Measurements from ENCODE around the gene ELP2. TPM values are rescaled to one million over a fixed set of nuclear protein-coding genes. Genes with fewer than 3 reads are reported as not detected.
"Not testable (repeated sequence)": the region's sequence is repeated elsewhere in the genome, so short reads cannot be mapped to it uniquely, and the experiment has no call there.

The ELP2 gene
- total and polyA plus RNA-seq, 2 donors from 2014 or later: 55.9 to 74.0 TPM

- FAIRE-seq: no peak
- H3K9me3 ChIP-seq (ENCODE audit: control insufficient read depth in 2 of 3, insufficient read depth in 1 of 3, low read length in 3 of 3): no peaks in the 10 kb centered on the region
- no peak overlapping the region for H3K9ac ChIP-seq (ENCODE audit: low read length in 3 of 3)
- H3K4me3 ChIP-seq (ENCODE audit: low read length in 3 of 3): no peak overlapping the region
- no peak for DNase-seq
- H3K27ac ChIP-seq (ENCODE audit: low read depth in 2 of 2, low read length in 2 of 2): no peak overlapping the region
- H3K4me1 ChIP-seq (ENCODE audit: control insufficient read depth in 2 of 3, insufficient read depth in 2 of 3, low read depth in 1 of 3, low read length in 3 of 3): no peaks in the 10 kb centered on the region
- intact Hi-C loops (cut with DNase I): no loop called here
- TF ChIP-seq CTCF (IDR thresholded peaks at IDR 0.05; ENCODE audit: borderline replicate concordance, extremely low read depth, insufficient read depth): no peak
- H3K27me3 ChIP-seq (ENCODE audit: control insufficient read depth, insufficient read depth, low read length): no peaks in the 10 kb centered on the region
- no peaks in the 10 kb centered on the region for H3K36me3 ChIP-seq (ENCODE audit: control insufficient read depth in 2 of 3, insufficient read depth in 3 of 3, low read length in 3 of 3)
These were observed 44.5 kb upstream of the ELP2 start for GRCh38 chr18:36085195-36085594.

- H3K36me3 ChIP-seq (ENCODE audit: control insufficient read depth in 2 of 3, insufficient read depth in 3 of 3, low read length in 3 of 3): no peaks in the 10 kb centered on the region
- H3K27me3 ChIP-seq (ENCODE audit: control insufficient read depth, insufficient read depth, low read length): no peaks in the 10 kb centered on the region
- DNase-seq: no peak
- H3K4me3 ChIP-seq (ENCODE audit: low read length in 3 of 3): no peak overlapping the region
- no peaks in the 10 kb centered on the region for H3K4me1 ChIP-seq (ENCODE audit: control insufficient read depth in 2 of 3, insufficient read depth in 2 of 3, low read depth in 1 of 3, low read length in 3 of 3)
- H3K27ac ChIP-seq (ENCODE audit: low read depth in 2 of 2, low read length in 2 of 2): no peak overlapping the region
- no peak for TF ChIP-seq CTCF (IDR thresholded peaks at IDR 0.05; ENCODE audit: borderline replicate concordance, extremely low read depth, insufficient read depth)
- no peak for FAIRE-seq
- no peak overlapping the region for H3K9ac ChIP-seq (ENCODE audit: low read length in 3 of 3)
- H3K9me3 ChIP-seq (ENCODE audit: control insufficient read depth in 2 of 3, insufficient read depth in 1 of 3, low read length in 3 of 3): no peaks in the 10 kb centered on the region
- intact Hi-C loops (cut with DNase I): no loop called here
These were observed 43.5 kb upstream of the ELP2 start for GRCh38 chr18:36086186-36086585.

- intact Hi-C loops (cut with DNase I): no loop called here
- FAIRE-seq (no peak), DNase-seq (no peak)
- H3K27ac ChIP-seq (ENCODE audit: low read depth in 2 of 2, low read length in 2 of 2): no peak overlapping the region
- no peaks in the 10 kb centered on the region for H3K27me3 ChIP-seq (ENCODE audit: control insufficient read depth, insufficient read depth, low read length)
- no peak for TF ChIP-seq CTCF (IDR thresholded peaks at IDR 0.05; ENCODE audit: borderline replicate concordance, extremely low read depth, insufficient read depth)
- no peaks in the 10 kb centered on the region for H3K36me3 ChIP-seq (ENCODE audit: control insufficient read depth in 2 of 3, insufficient read depth in 3 of 3, low read length in 3 of 3)
- no peaks in the 10 kb centered on the region for H3K4me1 ChIP-seq (ENCODE audit: control insufficient read depth in 2 of 3, insufficient read depth in 2 of 3, low read depth in 1 of 3, low read length in 3 of 3)
- H3K9me3 ChIP-seq (ENCODE audit: control insufficient read depth in 2 of 3, insufficient read depth in 1 of 3, low read length in 3 of 3): no peaks in the 10 kb centered on the region
- no peak overlapping the region for H3K9ac ChIP-seq (ENCODE audit: low read length in 3 of 3)
- H3K4me3 ChIP-seq (ENCODE audit: low read length in 3 of 3): no peak overlapping the region
These were observed 41.4 kb upstream of the ELP2 start for GRCh38 chr18:36088256-36088655.

- DNase-seq (no peak), FAIRE-seq (no peak)
- Histone ChIP-seq H3K9me3 (ENCODE audit: control insufficient read depth in 2 of 3, insufficient read depth in 1 of 3, low read length in 3 of 3) (no peaks in the 10 kb centered on the region), H3K36me3 (ENCODE audit: control insufficient read depth in 2 of 3, insufficient read depth in 3 of 3, low read length in 3 of 3) (no peaks in the 10 kb centered on the region), H3K27ac (ENCODE audit: low read depth in 2 of 2, low read length in 2 of 2) (no peak overlapping the region), H3K4me3 (ENCODE audit: low read length in 3 of 3) (no peak overlapping the region), H3K4me1 (ENCODE audit: control insufficient read depth in 2 of 3, insufficient read depth in 2 of 3, low read depth in 1 of 3, low read length in 3 of 3) (no peaks in the 10 kb centered on the region), H3K9ac (ENCODE audit: low read length in 3 of 3) (no peak overlapping the region), H3K27me3 (ENCODE audit: control insufficient read depth, insufficient read depth, low read length) (no peaks in the 10 kb centered on the region)
- intact Hi-C loops (cut with DNase I): no loop called here
- TF ChIP-seq CTCF (IDR thresholded peaks at IDR 0.05; ENCODE audit: borderline replicate concordance, extremely low read depth, insufficient read depth): no peak
These were observed 40.7 kb upstream of the ELP2 start for GRCh38 chr18:36089001-36089400.

- FAIRE-seq; H3K4me1 ChIP-seq (ENCODE audit: control insufficient read depth in 2 of 3, insufficient read depth in 2 of 3, low read depth in 1 of 3, low read length in 3 of 3); H3K4me3 ChIP-seq (ENCODE audit: low read length in 3 of 3); H3K27me3 ChIP-seq (ENCODE audit: control insufficient read depth, insufficient read depth, low read length); H3K36me3 ChIP-seq (ENCODE audit: control insufficient read depth in 2 of 3, insufficient read depth in 3 of 3, low read length in 3 of 3); H3K27ac ChIP-seq (ENCODE audit: low read depth in 2 of 2, low read length in 2 of 2); H3K9me3 ChIP-seq (ENCODE audit: control insufficient read depth in 2 of 3, insufficient read depth in 1 of 3, low read length in 3 of 3); DNase-seq; H3K9ac ChIP-seq (ENCODE audit: low read length in 3 of 3): not testable (repeated sequence)
- intact Hi-C loops (cut with DNase I): loop anchor here (10.0 kb wide), 1 partner anchor 193 kb away; no protein-coding TSS in a partner anchor
These were observed 37.6 kb upstream of the ELP2 start for GRCh38 chr18:36092116-36092515.
